Measurements from ENCODE around the gene PRCD.

Gene PRCD

GRCh38 chr17:76568811-76569221, 29.0 kb downstream of the PRCD start:
- in situ Hi-C loops (cut with MboI; ENCODE audit: low sequenced_read_pairs), result no loop called here

GRCh38 chr17:76569607-76570279, 29.9 kb downstream of the PRCD start:
- in situ Hi-C loops (cut with MboI; ENCODE audit: low sequenced_read_pairs), result no loop called here

GRCh38 chr17:76570457-76570856, 30.6 kb downstream of the PRCD start:
- in situ Hi-C loops (cut with MboI; ENCODE audit: low sequenced_read_pairs), result no loop called here

- in situ Hi-C loops (cut with MboI; ENCODE audit: low sequenced_read_pairs), result no loop called here
Measured at GRCh38 chr17:76570877-76571471, 31.1 kb downstream of the PRCD start.

- in situ Hi-C loops (cut with MboI; ENCODE audit: low sequenced_read_pairs), result no loop called here
Measured at GRCh38 chr17:76572201-76572910, 32.5 kb downstream of the PRCD start.

- in situ Hi-C loops (cut with MboI; ENCODE audit: low sequenced_read_pairs), result no loop called here
Measured at GRCh38 chr17:76573096-76573495, 33.3 kb downstream of the PRCD start.

- in situ Hi-C loops (cut with MboI; ENCODE audit: low sequenced_read_pairs), result no loop called here
Measured at GRCh38 chr17:76574166-76574565, 34.3 kb downstream of the PRCD start.

- in situ Hi-C loops (cut with MboI; ENCODE audit: low sequenced_read_pairs), result no loop called here
Measured at GRCh38 chr17:76575570-76575969, 35.7 kb downstream of the PRCD start.

- in situ Hi-C loops (cut with MboI; ENCODE audit: low sequenced_read_pairs), result no loop called here
Measured at GRCh38 chr17:76576189-76576588, 36.3 kb downstream of the PRCD start.

- in situ Hi-C loops (cut with MboI; ENCODE audit: low sequenced_read_pairs), result no loop called here
Measured at GRCh38 chr17:76577876-76578275, 38.0 kb downstream of the PRCD start.

GRCh38 chr17:76578376-76578775, 38.5 kb downstream of the PRCD start:
- in situ Hi-C loops (cut with MboI; ENCODE audit: low sequenced_read_pairs), result no loop called here

- in situ Hi-C loops (cut with MboI; ENCODE audit: low sequenced_read_pairs), result no loop called here
Measured at GRCh38 chr17:76579281-76579680, 39.4 kb downstream of the PRCD start.

- in situ Hi-C loops (cut with MboI; ENCODE audit: low sequenced_read_pairs), result no loop called here
Measured at GRCh38 chr17:76581515-76581914, 41.7 kb downstream of the PRCD start.

- in situ Hi-C loops (cut with MboI; ENCODE audit: low sequenced_read_pairs), result no loop called here
Measured at GRCh38 chr17:76582660-76583059, 42.8 kb downstream of the PRCD start.

- in situ Hi-C loops (cut with MboI; ENCODE audit: low sequenced_read_pairs), result no loop called here
Measured at GRCh38 chr17:76584427-76585032, 44.7 kb downstream of the PRCD start.

GRCh38 chr17:76585033-76585648, 45.3 kb downstream of the PRCD start:
- in situ Hi-C loops (cut with MboI; ENCODE audit: low sequenced_read_pairs), result no loop called here

GRCh38 chr17:76585649-76586593, 46.1 kb downstream of the PRCD start, which contains the start of gene ST6GALNAC2:
Gene ST6GALNAC2 (minus strand): TSS chr17:76585860. CDS start chr17:76585808, 52 bp downstream.
- in situ Hi-C loops (cut with MboI; ENCODE audit: low sequenced_read_pairs), result no loop called here

- in situ Hi-C loops (cut with MboI; ENCODE audit: low sequenced_read_pairs), result no loop called here
Measured at GRCh38 chr17:76586741-76587487, 47.1 kb downstream of the PRCD start.

- in situ Hi-C loops (cut with MboI; ENCODE audit: low sequenced_read_pairs), result no loop called here
Measured at GRCh38 chr17:76588182-76588581, 48.3 kb downstream of the PRCD start.

Data from HL-60/S4 treated with phorbol 12-myristate 13-acetate at 8.2 ng/mL for 4 days and 3 days (cell line).